ENCODE results near the gene GABPB2.

The GABPB2 gene

DNA sequence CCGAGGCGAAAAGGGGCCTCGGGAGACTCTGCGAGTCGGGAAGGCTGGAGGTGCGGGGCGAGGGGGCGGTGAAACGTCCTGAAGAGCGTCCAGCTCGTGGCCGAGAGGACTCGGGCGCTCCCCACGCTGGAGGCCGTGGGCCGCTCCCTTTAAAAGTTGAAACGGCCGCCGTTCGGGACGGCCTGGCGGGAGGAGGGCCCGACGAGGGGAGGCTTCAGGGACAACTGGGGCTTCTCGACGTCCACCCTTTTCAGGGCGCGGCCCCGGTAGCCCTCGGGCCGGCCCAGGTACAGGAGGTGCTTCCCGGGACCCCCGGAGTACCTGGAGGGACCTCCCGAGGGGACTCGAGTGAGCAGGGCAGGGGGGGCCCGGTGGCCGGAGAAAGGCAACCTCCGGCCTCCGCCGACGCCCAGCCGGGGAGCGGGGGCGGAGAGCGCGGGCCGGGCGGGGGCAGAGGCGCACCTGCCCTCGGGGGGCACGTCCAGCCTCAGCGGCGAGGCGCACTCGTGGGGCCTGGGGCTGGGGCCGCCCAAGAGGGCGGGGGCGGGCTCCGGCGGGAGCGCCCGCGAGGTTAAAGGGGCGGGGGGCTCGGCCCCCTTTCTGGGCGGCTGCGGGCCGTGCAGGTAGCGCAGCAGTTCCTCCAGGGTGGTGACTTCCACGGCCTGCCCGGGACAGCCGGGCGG is 61.9 kb downstream of the GABPB2 start:
- no peak for DNase-seq (ENCODE audit: low read depth in 2 of 2, low spot score in 1 of 2)

- DNase-seq (ENCODE audit: low read depth in 2 of 2, low spot score in 1 of 2) = no peak
Measured at GRCh38 chr1:151133018-151133806, 62.7 kb downstream of the GABPB2 start.

DNA sequence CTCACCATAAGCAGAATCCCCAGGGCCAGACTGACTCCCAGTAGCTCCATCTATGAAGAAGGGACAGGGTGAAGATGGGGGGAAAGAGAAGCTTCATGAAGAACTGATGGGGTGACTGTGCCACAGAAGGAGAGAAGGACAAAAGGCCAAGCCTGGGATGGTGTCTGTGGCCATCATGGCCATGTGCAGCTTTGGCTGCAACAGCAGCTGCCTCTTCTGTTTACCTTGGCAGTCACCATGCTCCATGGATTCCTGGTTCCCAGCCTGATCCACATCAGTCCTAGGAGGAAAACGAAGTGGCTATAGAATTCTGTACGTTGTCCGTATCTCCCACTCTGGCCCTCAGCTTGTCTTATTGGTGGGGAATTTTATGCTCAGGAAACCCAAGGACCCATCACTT is 63.8 kb downstream of the GABPB2 start:
- no peak for DNase-seq (ENCODE audit: low read depth in 2 of 2, low spot score in 1 of 2)

DNA sequence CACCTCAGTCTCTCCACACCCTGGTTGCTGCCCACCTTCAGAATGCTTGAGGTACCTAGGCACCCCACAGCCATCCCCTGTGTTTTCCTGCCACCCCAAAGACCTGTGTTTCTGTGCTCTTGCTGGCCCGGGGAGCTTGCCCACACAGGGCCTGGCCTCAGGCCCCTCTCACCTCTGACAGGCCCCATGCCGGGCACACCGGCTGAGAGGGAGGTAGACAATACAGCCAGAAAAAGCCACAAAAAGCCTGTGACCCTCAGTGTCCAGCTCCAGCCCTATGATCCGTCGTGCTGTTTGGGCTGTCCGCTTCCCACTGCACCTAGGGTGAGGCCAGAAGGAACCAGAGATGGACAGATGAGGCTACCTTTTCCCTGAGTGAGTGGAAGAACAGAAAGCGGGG is 64.4 kb downstream of the GABPB2 start:
- no peak for DNase-seq (ENCODE audit: low read depth in 2 of 2, low spot score in 1 of 2)

DNA sequence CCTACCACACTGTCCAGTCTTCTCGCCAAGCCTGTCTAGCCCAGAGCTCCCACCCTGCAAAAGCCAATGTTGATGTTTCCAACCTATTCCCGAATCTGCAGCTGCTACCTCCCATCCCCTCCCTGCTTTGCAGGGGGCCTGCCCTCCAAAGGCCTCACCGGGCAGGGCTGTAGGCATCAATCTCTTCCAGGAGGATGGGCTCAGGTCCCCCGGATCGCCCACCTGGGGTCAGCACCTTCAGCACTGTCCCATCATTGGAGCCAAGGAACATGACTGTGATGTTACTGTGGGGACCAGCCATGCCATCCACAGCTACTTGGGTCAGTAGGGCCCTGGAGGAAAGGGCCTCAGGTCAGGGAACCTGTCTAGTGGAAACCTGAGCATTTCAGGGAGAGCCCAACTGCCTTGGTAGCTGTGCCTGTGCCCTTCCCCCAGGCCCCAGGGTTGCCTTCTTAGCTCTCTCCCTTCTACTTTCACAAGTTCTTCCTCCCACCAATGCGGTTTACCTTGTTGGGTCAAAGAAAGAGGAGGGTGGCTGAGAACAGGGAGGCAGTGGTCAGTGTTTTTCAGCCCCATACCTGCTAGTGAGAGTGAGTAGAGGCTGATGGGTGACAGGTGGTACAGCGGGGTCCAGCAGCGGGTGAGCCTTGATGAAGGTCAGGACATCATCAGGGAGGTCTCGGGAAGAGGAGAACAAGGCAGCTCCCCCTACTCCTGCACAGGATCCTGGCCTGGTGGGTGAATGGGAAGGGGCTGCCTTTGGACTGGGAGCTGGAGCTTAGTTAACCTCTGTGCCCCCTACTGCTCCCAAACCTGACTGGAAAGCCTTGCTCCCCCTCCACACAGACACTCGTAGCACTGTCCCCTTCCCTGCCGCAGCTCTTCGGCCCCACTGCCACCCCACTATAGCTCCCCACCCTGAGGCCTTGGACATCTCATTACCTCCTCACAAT is 65.1 kb downstream of the GABPB2 start:
- no peak for DNase-seq (ENCODE audit: low read depth in 2 of 2, low spot score in 1 of 2)

GRCh38 chr1:151137789-151138188 is 67.2 kb downstream of the GABPB2 start:
- no peak for DNase-seq (ENCODE audit: low read depth in 2 of 2, low spot score in 1 of 2)

DNA sequence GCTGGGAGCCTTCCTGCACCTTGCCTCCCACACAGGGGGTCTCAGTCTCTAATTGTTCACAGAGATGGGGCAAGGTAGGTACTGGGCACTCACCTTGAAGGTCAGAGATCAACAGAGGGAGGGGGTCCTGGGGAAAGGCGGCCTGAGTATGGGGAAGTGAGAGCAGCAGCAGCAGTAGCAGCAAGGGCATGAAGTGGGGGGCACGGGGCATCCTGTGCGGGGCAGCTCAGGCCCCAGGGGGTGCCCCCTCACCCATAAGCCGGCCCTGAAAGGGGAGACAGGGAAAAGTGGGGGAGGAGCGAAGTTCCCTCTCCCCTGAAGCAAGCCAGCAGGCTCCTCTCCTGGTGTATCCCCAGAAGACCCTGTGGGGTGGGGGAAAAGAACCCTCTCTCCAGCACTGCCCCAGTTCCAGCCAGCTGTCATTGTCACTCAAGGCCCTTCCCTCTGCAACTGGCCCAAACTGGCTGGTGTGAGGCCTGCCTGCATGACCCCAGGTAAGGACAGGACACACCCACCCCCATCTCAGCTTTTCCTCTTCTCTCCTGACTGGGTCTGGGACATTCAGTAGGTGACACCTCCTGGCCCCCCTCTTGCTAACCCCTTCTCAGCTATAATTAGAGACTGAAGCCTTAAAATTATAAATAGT is 72.0 kb downstream of the GABPB2 start:
- DNase-seq (ENCODE audit: low read depth in 2 of 2, low spot score in 1 of 2) = no peak

GRCh38 chr1:151143057-151143435 is 72.5 kb downstream of the GABPB2 start:
- no peak for DNase-seq (ENCODE audit: low read depth in 2 of 2, low spot score in 1 of 2)

DNA sequence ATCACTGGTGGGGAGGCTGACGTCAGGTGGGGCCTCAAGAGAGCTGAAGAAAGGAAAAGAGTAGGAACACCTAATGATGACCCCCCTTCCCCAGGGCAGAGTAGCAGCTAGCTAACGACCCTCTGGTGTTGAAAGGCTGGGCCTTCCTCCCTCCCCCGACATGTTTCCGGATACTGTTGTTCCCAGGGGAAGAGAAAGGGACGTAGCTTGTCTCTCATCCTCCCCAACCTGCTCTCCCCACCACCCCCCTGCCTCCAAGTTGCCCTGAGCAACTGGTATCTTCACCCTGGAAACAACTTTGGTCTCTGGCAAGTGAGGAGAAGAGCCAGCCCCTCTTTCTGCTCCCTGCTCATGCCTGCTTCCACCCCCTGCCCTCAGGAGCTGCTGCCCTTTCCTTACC is 73.4 kb downstream of the GABPB2 start:
- no peak for DNase-seq (ENCODE audit: low read depth in 2 of 2, low spot score in 1 of 2)

GRCh38 chr1:151144474-151145303 is 74.1 kb downstream of the GABPB2 start:
- DNase-seq (ENCODE audit: low read depth in 2 of 2, low spot score in 1 of 2) = no peak

- no peak for DNase-seq (ENCODE audit: low read depth in 2 of 2, low spot score in 1 of 2)
Measured at GRCh38 chr1:151145304-151146071, 74.9 kb downstream of the GABPB2 start.

- DNase-seq (ENCODE audit: low read depth in 2 of 2, low spot score in 1 of 2) = no peak
Measured at GRCh38 chr1:151146072-151146411, 75.5 kb downstream of the GABPB2 start.

- peak; percentile 60 to 75 for DNase-seq (ENCODE audit: low read depth in 2 of 2, low spot score in 1 of 2)
Measured at GRCh38 chr1:151146412-151147131, 76.0 kb downstream of the GABPB2 start, which contains the start of gene SEMA6C. Gene SEMA6C, minus strand, starts transcription at chr1:151146631. Its CDS starts 4,010 bp downstream, at chr1:151142621.

GRCh38 chr1:151147132-151147503 is 76.6 kb downstream of the GABPB2 start:
- no peak for DNase-seq (ENCODE audit: low read depth in 2 of 2, low spot score in 1 of 2)

GRCh38 chr1:151147665-151148064 is 77.1 kb downstream of the GABPB2 start:
- no peak for DNase-seq (ENCODE audit: low read depth in 2 of 2, low spot score in 1 of 2)

DNA sequence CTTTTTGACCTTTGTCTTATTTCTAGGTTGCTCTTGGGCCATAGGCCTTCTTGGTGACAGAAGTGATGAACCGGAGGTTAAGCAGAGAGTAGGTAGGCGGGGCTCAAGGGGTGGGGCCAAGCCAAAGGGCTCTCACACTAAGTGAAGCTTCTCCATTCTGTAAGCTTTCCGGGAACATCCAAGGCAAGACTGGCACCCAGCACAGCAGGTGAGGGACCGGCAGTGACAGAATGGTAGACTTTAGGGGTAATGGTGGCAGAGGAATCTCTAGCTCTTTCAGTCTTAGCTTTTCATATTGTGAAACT is 85.9 kb downstream of the GABPB2 start, which contains the start of gene TNFAIP8L2:
TSS of gene TNFAIP8L2 (plus strand) at position 135 of the 305 bp plus-strand sequence. CDS start 2,049 bp downstream, outside the sequence.
- peak; percentile 55 to 57 for DNase-seq (ENCODE audit: low read depth in 2 of 2, low spot score in 1 of 2)

DNA sequence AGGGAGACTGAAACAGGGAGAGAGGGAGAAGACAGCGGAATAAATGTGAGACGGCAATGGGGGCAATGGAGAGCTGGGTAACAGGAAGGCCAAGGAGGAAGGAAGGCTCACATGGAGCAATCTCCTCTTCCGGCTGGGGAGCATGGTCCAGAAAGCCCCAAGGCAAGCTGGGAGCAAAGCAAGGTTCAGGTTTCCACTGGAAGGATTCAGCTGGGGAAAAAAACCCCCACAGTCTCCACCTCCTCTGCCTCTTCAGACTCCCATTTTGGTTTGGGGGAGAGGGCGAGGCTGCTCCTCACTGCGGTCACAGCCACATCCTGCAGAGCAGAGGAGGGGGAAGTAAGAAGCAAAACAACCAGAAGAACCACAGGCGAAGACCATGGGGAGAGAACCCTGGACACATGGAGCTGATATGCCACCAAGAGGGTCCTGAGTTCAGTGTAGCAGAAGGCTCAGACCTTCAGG is 86.5 kb downstream of the GABPB2 start:
- peak in 1 of 2 donors; percentile 21 for DNase-seq (ENCODE audit: low read depth in 2 of 2, low spot score in 1 of 2)

DNA sequence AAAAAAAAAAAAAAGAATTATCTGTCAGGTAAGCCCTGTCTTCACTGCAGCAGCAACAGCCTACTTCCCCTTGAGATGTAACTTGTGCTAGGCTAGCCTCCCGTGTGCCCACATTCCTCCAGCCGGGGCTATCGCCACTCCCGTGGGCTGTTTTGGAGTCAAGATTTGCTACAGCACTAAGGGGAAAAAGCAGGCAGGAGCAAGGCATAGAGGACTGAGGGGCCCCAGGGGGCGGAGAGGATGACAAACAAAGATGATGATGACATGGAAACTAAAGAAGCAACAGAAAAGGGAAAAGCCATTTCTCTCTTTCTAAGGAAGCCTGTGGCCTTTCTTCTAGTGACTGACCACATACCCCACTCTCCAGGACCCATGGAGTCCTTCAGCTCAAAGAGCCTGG is 87.8 kb downstream of the GABPB2 start:
- no peak for DNase-seq (ENCODE audit: low read depth in 2 of 2, low spot score in 1 of 2)

DNA sequence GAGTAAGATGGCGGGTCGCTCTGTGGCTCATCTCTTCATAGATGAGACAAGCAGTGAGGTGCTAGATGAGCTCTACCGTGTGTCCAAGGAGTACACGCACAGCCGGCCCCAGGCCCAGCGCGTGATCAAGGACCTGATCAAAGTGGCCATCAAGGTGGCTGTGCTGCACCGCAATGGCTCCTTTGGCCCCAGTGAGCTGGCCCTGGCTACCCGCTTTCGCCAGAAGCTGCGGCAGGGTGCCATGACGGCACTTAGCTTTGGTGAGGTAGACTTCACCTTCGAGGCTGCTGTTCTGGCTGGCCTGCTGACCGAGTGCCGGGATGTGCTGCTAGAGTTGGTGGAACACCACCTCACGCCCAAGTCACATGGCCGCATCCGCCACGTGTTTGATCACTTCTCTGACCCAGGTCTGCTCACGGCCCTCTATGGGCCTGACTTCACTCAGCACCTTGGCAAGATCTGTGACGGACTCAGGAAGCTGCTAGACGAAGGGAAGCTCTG is 88.2 kb downstream of the GABPB2 start:
- no peak for DNase-seq (ENCODE audit: low read depth in 2 of 2, low spot score in 1 of 2)

All from stimulated activated CD8-positive, alpha-beta memory T cell treated with anti-CD3 and anti-CD28 coated beads, Interleukin-4, amount 100 ng/mL, for 4 hours (primary cell).